Stimulated activated CD8-positive, alpha-beta memory T cell treated with anti-CD3 and anti-CD28 coated beads, Interleukin-15, amount 100 ng/mL, for 1 hour (primary cell): ENCODE results near the gene KREMEN2.

Source experiments
- DNase-seq: peaks from one replicate; pipeline ENCODE4 v3.0.0-alpha.2; 2020; ENCODE audit warnings: low read depth

The KREMEN2 gene

DNA sequence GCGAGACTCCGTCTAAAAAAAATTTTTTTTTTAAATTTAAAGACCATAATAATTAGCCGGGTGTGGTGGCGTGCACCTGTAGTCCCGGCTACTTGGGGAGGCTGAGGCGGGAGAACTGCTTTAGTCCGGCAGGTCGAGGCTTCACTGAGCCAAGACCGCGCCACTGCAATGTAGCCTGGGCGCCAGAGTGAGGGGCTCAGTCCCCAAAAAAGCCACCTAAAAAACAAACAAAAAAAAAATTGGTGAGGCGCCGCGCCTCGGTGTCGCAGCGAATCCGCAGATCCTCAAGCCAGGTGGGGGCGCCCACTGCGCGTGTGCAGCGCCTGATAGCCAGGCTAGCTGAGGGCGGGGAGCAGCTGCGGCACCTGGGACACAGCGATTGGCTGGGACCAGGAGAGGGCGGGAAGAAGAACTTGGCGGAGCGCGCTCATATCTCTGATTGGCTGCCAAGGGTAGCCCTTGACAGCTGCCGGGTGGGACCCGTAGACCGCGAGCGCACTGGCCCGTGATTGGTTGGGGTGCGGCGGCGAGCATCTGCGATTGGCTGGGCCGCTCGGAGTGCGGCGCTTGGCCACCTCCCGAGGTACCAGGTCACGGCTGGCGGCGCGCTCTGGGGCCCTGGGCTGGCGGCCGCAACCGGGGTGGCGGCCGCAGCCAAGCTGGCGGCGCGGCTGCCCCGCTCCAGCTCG lies 39.7 kb downstream of the KREMEN2 start:
- peak; percentile 89 for DNase-seq

DNA sequence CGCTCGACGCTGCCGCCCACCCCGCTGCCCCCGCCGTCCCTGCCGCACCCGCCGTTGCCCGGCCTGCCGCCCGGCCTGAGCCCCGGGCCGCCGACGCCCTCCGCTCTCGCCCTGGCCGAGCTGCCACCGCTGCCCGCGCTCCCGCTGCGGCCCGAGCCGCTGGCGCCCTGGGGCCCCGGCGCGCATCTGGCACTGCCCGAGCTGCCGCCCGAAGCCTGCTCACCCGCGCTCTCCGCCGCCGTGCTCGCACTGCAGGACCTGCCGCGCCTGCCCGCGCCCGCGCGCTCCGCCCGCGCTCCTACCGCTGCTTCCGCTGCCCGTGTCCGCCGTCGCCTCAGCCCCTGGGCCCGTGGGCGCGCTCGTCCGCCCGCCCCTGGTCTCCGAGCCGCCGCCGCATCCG lies 40.2 kb downstream of the KREMEN2 start:
- no peak for DNase-seq

DNA sequence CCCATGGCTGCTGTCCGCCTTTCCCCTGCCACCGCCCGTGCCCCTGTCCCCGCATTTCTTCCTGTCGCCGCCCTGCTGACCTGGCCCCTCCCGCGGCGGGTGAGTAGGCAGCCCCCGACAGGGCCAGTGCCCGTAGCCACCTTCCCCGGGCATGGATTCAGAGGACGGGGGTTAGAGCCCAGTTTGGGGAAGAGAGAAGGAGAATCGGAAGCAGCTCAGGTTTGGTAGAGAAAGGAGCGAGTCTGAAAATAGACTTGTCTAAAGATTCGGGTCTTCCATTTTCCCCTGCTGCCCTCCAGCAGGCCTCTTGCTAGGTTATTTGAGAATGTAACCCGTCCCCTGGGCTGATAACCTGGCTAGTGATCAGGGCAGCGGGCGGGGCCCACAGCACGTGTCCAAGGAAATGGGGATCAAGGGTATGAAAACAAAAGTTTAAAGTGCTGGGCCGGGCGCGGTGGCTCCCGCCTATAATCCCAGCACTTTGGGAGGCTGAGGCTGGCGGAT lies 40.8 kb downstream of the KREMEN2 start:
- DNase-seq: no peak

DNA sequence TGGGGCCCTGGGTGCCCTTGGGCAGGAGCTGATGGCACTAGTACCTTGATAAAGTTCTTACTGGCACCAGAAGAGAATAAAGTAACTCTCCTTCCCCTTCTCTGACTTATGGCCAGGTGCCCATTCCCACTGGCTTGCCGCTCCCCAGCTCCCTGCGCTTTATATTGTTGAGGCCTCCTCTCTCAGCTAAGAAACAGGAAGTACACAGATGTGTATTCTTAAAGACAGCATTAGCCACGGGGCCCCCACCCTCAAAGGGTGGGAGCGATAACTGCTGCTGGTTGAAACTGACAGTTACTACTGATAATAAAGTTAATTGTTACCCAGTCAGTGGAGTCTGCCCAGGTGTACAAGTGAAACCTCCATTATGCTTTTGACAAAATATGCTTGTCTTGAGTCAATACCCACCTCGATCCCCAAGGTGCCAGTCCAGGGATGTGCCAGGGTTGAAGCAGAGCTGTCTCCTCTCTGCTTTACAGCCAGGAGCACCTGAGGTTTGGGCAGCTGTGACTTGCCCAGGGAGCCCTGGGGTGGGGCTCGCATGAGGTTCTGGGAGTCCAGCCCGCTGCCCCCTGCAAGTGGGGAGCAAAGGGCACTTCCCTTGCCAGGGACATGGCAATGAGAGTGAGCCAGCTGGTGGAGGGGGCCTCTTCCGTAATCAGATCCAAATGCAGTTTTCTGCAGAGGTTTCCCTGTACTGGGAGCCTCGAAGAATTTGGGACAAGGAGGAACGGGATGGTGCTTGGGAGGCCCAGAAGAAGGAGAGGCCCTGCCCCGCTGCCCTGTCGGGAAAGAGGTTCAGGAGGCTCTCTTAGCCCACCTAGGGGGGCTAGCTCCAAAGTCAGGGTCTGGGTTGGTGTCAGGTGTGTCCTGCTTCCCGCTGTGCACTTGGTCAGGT lies 43.2 kb downstream of the KREMEN2 start:
- no peak for DNase-seq

DNA sequence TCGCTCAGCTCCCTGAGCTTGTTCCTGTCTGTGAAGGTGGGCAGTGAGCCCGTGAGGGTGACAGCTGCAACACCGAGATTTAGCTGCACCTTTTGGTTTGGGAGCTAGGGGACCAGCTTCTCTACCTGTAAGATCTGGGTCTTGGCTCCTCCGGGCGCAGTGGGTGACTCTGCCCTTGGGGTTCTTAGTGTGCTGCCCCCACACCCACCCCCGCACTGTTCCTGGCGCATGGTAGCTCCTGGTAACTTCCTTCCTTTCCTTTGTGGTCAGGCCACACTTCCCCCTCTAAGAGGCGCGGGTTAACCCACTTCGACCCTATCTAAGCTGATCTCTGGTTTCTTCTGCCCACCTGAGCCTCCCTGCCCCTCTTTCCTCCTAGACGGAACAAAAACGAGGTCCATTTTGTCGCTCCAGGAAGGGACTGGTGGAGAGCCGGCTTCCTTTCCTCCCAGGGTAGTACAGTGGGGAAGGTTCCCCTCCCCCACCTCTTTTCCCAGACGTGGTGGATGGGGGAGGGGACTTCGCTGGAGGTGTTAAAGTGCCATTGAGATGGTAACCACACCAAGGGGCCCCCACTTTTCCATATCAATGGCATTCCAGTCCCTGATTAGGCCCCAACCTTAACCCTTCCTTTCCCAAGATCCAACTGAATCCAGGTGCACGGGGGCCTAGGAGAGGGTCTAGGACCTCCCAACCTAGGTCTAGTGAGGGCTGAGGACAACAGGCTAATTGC lies 44.0 kb downstream of the KREMEN2 start:
- no peak for DNase-seq

DNA sequence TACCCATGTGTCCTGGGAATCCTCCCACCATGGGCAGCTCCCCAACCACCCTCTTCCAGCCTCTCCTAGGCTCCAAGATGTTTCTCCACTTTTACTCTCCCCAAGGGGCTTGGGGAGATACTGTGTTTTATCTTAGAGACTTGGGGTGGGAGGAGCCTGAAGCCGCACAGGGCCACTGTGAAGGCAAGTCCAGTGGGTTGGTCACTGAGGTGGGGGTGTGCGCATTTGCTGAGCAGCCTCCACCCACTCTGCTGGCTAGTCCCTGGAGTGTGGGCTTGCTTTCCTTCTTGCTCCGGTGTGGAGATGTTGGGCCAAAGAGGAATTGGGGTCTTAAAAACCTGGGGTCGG lies 44.6 kb downstream of the KREMEN2 start:
- DNase-seq: no peak

DNA sequence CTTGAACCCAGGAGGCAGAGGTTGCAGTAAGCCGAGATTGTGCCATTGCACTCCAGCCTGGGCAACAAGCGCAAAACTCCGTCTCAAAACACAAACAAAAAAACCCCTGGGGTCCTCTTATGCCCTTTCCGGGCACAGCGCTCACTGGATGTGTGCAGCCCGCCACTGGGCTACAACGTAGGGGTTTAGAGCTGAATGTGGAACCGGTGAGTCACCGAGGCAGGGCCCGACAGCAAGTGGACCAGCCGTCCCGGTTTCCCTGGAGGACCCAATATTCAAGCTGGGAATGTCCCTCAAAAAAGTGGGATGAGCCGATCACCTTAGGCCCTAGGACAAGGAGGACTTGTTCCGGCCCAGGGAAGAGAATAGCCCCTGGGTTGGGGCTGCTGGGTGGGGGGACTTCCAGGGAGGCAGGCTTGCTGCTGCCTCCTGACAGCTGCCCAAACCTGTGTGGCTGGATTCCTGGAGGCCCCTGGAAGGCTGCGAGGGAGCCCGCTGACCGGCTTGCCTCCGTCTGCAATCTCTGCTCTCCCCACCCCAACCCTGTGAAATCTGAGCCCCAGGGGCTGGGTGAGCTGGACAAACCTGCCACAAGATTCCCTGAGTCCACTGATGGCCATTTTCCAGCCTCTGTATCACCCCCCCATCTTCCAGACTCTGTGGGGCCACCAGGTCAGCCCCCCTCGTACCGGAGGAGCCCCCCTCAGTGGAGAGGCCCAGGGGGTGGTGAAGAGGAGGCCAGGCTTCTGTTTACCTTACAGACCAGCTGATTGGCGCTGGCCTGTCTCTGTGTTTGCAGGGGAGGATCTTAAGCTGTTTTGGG lies 45.7 kb downstream of the KREMEN2 start:
- no peak for DNase-seq

DNA sequence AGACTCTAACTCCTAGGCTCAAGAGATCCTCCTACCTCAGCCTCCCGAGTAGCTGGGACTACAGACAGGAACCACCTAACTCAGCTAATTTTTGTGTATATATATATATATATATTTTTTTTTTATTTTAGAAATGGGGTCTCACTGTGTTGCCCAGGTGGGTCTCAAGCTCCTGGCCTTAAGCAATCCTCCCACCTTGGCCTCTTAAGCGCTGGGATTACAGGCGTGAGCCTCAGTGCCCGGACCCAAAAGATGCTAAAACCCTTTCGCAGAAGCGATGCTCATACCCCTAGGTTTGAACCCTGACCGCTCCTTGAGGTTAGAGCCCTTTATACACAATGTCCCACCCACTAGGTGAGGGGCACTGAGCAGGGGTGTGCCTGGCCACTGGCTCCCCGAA lies 46.4 kb downstream of the KREMEN2 start:
- DNase-seq: no peak

DNA sequence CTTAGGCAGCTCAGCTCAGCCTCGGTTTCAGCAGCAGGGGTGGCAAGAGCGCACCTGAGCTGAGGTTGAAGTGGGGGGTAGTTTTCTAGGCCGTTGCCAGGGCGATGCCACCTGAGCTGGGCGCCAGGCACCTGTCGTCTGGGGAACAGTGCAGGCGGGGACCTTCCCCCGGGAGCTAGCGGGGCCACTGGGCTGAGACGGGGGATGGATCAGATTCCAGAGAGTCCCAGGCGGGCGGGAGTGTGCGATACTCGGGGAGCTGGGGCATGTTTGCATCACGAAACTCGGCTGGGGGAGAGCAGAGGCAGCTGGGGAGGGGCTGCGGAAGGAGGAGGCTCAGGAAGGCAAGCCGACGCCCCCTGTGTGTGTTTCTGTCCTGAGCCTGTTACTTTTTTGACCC lies 48.2 kb downstream of the KREMEN2 start:
- no peak for DNase-seq

DNA sequence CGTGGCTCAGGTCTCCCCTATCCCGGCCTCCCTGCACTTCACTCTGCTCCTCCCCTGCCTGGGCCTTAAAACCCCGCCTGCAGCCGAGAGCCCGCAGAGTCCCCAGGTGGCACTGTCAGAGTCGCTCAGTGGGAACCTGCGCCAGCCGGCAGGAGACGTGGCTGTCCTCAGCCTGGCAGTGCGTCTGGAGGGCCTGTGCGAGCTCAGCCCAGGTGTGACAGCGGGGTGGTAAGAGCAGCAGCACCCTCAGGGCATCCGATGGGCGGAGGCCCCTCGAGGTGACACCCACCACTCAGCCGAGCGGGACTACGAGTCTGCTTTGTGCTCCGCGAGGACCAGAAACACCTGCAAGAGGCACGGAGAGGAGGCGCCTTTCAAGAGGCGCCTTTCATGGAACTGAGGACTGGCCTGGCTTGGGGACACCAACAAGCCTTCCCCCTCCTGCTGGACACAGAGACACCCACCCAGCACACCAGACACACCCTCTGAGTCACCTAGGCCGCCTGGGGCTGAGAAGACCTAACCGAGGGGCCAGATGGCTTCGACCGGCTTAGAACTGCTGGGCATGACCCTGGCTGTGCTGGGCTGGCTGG lies 48.8 kb downstream of the KREMEN2 start, which contains the start of gene CLDN9:
Gene CLDN9, plus strand, starts transcription at position 96 of the 593 bp plus-strand sequence. Its CDS starts 440 bp downstream, at position 536.
- no peak for DNase-seq

DNA sequence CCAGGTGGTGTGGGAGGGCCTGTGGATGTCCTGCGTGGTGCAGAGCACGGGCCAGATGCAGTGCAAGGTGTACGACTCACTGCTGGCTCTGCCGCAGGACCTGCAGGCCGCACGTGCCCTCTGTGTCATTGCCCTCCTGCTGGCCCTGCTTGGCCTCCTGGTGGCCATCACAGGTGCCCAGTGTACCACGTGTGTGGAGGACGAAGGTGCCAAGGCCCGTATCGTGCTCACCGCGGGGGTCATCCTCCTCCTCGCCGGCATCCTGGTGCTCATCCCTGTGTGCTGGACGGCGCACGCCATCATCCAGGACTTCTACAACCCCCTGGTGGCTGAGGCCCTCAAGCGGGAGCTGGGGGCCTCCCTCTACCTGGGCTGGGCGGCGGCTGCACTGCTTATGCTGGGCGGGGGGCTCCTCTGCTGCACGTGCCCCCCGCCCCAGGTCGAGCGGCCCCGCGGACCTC lies 49.4 kb downstream of the KREMEN2 start:
- DNase-seq: no peak

DNA sequence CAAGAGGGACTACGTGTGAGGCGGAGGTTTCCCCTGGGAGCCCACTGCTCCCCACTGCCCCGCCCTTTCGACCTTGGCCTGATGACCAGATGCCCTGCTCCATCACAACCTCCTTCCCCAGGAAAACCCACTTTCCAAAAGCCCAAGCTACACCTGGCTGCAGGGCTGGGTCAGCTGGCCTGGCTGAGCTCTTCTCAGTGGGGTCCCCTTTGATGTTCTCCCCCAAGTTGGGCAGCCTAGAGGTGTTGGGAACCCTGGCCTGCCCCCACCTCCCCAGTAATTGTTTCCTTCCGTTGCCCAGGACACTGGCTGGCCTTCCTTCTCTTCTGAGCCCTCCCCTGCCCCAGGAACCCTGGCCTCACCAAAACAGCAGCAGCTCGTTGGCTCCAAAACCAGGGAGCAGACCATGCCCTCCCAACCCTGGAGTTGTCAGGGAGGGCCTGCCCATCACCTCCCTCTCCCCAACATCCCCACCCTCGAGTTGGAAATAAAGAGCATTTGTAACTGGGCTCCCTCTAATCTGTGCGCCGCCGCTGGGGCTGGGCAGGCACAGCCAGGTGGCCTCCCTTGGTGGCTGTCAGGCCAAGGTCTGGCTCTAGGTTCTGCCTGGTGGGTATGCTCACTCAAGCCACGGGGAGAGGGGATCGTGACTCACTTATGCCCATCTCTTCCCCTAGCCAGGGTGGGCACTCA lies 50.1 kb downstream of the KREMEN2 start:
- no peak for DNase-seq

DNA sequence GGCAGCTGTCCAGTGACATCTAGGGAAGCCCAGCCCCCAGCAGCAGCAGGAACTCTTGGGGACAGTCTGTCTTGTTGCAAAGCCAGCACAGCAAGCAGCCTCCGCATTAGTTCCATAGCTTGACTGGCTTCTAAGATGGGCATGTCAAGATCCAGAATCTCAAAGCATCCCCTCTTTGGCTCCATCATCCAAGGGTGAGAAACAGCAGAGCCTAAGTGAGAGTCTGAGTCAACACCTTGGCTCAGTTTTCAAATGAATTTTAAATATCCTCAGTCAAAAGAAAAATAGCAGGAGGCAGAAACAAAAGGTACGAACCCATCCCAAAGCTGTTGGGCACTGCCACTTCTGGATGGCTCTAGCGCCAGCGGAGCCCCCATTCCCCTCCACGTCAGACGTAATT lies 50.9 kb downstream of the KREMEN2 start:
- DNase-seq: no peak

DNA sequence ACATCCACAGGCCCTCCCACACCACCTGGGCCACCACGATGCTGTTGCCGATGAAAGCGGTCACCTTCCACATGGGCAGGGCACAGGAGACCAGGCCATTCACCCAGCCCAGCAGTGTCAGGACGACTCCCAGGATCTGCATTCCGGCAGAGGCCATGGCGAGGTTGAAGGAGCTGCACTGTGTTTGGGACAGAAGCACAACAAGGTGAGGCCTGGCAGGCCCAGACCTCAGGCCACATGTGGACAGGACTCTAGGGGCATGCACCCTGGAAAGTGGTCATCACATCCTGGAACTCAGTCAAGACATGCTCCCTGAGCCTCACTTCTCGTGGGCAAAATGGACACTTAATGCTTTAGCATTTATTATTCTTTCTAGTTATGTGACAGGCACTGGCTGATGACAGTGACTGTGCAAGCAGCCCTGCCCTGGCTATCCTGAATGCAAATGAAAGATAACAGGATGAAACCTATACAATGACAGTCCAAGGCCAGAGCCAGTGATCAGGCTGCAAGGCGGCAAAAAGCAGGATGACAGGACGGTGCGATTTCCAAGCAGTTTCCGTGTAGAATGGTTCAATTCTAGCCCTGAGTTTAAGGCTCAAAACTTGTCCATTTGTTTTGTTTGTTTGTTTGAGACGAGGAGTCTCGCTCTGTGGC lies 51.9 kb downstream of the KREMEN2 start:
- DNase-seq: no peak

DNA sequence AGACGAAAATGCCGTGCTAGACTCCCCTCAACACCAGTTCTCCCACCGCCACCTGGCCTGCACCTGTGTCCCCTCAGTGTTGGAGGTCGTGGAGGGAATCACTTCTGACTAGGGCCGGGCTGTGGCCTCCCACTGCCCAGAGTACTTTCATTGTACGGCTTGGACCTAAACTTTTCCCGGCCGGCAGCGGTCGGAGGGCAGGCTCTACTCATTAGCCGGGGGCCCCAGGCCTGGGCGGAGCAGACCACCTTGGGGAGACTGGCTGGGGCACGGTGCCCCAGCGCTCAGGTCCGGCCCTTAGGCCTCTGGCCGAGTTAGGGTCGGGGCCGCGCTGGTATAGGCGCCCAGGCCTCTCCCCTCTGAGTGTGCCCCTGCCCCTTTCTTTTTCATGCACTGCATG lies 53.3 kb downstream of the KREMEN2 start:
- no peak for DNase-seq
